Heart left ventricle (tissue), 16 donors: Measurements from ENCODE around the gene DAB1. TPM values are rescaled to one million over a fixed set of nuclear protein-coding genes. Genes with fewer than 3 reads are reported as not detected.

Experiments used
- ATAC-seq, 4 donors: fragments of 200-7000 bp; cut with Tn5 transposase; one replicate each; pipeline ENCODE4 v1.9.1; 2020 to 2022; ENCODE audit warnings: moderate library complexity in 4 of 4, mild to moderate bottlenecking in 3 of 4, moderate number of reproducible peaks in 1 of 4
- DNase-seq, 5 donors: peaks; one replicate each; pipeline ENCODE4 v3.0.0-alpha.2; 2020
- H3K27ac ChIP-seq, 12 donors: fragments of 200-600 bp; sonication (generic) in 4 of 12; one replicate each; pipeline versions ENCODE4 v1.5.0 to v1.8.0; 2016 to 2022; ENCODE audit warnings: mild to moderate bottlenecking in 2 of 12
- H3K27me3 ChIP-seq, 9 donors: fragments of 200-600 bp; sonication (generic) in 2 of 9; one replicate each; pipeline versions ENCODE4 v1.5.1 to v1.8.0; 2016 to 2022; ENCODE audit warnings: mild to moderate bottlenecking in 3 of 9
- H3K36me3 ChIP-seq, 9 donors: fragments of 200-600 bp; sonication (generic) in 2 of 9; one replicate each; pipeline versions ENCODE4 v1.5.0 to v1.8.0; 2018 to 2022; ENCODE audit warnings: mild to moderate bottlenecking in 2 of 9
- H3K4me1 ChIP-seq, 12 donors: fragments of 200-600 bp; sonication (generic) in 4 of 12; one replicate each; pipeline versions ENCODE4 v1.5.0 to v1.8.0; 2016 to 2022; ENCODE audit warnings: mild to moderate bottlenecking in 3 of 12
- H3K4me3 ChIP-seq, 12 donors: fragments of 200-600 bp; sonication (generic) in 4 of 12; one replicate each; pipeline versions ENCODE4 v1.5.0 to v1.8.0; 2017 to 2022; ENCODE audit warnings: mild to moderate bottlenecking in 9 of 12, moderate library complexity in 4 of 12
- H3K9me3 ChIP-seq, 12 donors: fragments of 200-600 bp; sonication (generic) in 4 of 12; one replicate each; pipeline versions ENCODE4 v1.5.0 to v1.8.0; 2016 to 2022; ENCODE audit warnings: mild to moderate bottlenecking in 1 of 12
- POLR2A ChIP-seq, 2 donors: fragments of 450-650 bp; IDR thresholded peaks; one replicate each; pipeline ENCODE4 v1.6.1; 2017; ENCODE audit warnings: antibody characterized with exemption in 2 of 2, mild to moderate bottlenecking in 2 of 2, moderate library complexity in 2 of 2
- WGBS, 4 donors: extraction: QIAGEN DNeasy Blood & Tissue Kit in 2 of 4; methylation state at CpG; one replicate each; pipeline versions ENCODE4 v1.1.5 to v1.1.7; 2013 to 2018; 5-methylcytosine and 5-hydroxymethylcytosine counted together
- intact Hi-C, 10 donors: fragments of 100-400 bp; cut with DNase I; formaldehyde crosslinking; loops; one replicate each; pipeline versions ENCODE4 v1.11.1 to v1.14.2; 2022
- polyA plus RNA-seq, 2 donors: library from polyadenylated mRNA; stranded (reverse); fragments of 200-250 nt; gene quantifications; one replicate each; pipeline ENCODE4 v1.2.3, GENCODE V29; 2013
- total RNA-seq, 9 donors: library from RNA; depleted of rRNA in 2 of 9; stranded (reverse); fragments of >200 nt in 2 of 9; fragmentation: NEBNext Ultra II Directional in 3 of 9; extraction: Animal tissue kit (Norgen Biotek cat#: 25700) in 3 of 9; gene quantifications; one replicate each; pipeline versions ENCODE4 v1.1.0 to v1.2.4, GENCODE V29; 2016 to 2023
- TF ChIP-seq, protein P1 (sequence below), 12 donors: fragments of 200-600 bp; sonication (generic) in 4 of 12; IDR thresholded peaks; one replicate each; pipeline versions ENCODE4 v1.5.0 to v1.8.0; 2018 to 2022; ENCODE audit warnings: antibody characterized with exemption in 12 of 12, mild to moderate bottlenecking in 5 of 12
- donor health status: ischemic (EF 13 %, LVEDD 7.1; RV severe dilation, severe dysfunction).
- donor health status: healthy with polysubstance abuse.
- donor health status: DM: no; HTN: yes; CAD: no.
- donor health status: DM: no; HTN: no; CAD: no.
- donor health status: ischemic (EF 25% LVEDD 6.9; RV normal size, moderate dysfunction).
- donor health status: ischemic (EF 25% LVEDD 5.7; RV mildly dilated, moderate dysfunction).
- donor health status: healthy.
- donor health status: DM: yes; HTN: yes; CAD: no.
- donor health status: ischemic (EF 35%, LVEDD 5.7; RV mildly dilated, moderate dysfunction).
- donor health status: nonischemic (EF 11% LVEDD 7.7; RV severe dilation, severe dysfunction).
- donor health status: DM: yes; HTN: yes; CAD: no.
- donor health status: PGD.
- donor health status: ischemic (EF 29% LVEDD 5.4; RV normal size, mild dysfunction).
- donor health status: nonischemic (EF 23%, LVEDD 6.1; RV moderate dilation, normal function).

DAB1 gene
- total and polyA plus RNA-seq, 11 donors = 0.26 to 28.8 (median 5.2) TPM

DNA sequence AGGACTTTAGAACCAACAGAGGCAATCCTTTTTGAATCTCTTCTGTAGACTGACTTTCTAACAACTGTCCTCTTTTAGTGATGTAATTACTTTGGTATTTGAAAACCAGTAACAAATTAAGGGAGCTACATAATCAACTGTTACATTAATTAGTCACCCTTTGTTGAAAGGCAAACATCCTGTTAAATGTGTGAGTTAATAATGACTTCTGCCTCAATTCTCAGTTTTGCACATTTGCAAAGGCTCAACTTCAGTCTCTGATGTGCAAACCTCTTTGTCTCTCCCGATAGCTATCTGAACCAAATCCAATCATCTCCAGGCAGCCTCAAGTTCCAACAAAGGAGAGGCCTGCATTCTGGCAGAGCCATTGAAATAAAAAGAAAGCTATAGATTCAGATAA is 322.7 kb downstream of the DAB1 start:
- DNase-seq (no peak), ATAC-seq (no peak)
- H3K27me3 ChIP-seq = no peaks in the 10 kb centered on the region
- H3K4me3 ChIP-seq = no peak overlapping the region
- no peak overlapping the region for H3K27ac ChIP-seq
- no peaks in the 10 kb centered on the region for H3K9me3 ChIP-seq
- TF ChIP-seq POLR2A (IDR thresholded peaks at IDR 0.05) = no peak
- TF ChIP-seq, protein P1, sequence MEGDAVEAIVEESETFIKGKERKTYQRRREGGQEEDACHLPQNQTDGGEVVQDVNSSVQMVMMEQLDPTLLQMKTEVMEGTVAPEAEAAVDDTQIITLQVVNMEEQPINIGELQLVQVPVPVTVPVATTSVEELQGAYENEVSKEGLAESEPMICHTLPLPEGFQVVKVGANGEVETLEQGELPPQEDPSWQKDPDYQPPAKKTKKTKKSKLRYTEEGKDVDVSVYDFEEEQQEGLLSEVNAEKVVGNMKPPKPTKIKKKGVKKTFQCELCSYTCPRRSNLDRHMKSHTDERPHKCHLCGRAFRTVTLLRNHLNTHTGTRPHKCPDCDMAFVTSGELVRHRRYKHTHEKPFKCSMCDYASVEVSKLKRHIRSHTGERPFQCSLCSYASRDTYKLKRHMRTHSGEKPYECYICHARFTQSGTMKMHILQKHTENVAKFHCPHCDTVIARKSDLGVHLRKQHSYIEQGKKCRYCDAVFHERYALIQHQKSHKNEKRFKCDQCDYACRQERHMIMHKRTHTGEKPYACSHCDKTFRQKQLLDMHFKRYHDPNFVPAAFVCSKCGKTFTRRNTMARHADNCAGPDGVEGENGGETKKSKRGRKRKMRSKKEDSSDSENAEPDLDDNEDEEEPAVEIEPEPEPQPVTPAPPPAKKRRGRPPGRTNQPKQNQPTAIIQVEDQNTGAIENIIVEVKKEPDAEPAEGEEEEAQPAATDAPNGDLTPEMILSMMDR (IDR thresholded peaks at IDR 0.05) = no peak
- WGBS, 4 donors = 70 to 81% (median 78%) methylated on average over 1 of the region's 1 CpG
- intact Hi-C loops = no loop called here
- H3K36me3 ChIP-seq = no peaks in the 10 kb centered on the region
- H3K4me1 ChIP-seq = peaks cover 0 to 15% (median 1%) of the 10 kb centered on the region in 12 donors

- Histone ChIP-seq H3K9me3 (no peaks in the 10 kb centered on the region), H3K36me3 (no peaks in the 10 kb centered on the region), H3K4me1 (peaks cover 0 to 27% (median 5%) of the 10 kb centered on the region in 12 donors), H3K27me3 (no peaks in the 10 kb centered on the region), H3K4me3 (no peak overlapping the region), H3K27ac (no peak overlapping the region)
- ATAC-seq (no peak), DNase-seq (no peak)
- intact Hi-C loops = no loop called here
- no peak for TF ChIP-seq POLR2A (IDR thresholded peaks at IDR 0.05)
- TF ChIP-seq, protein P1 (IDR thresholded peaks at IDR 0.05) = no peak
- 91 to 98% (median 94%) methylated on average over 2 of the region's 2 CpGs for WGBS, 4 donors
These were observed 329.1 kb downstream of the DAB1 start for GRCh38 chr1:57094749-57095148.

DNA sequence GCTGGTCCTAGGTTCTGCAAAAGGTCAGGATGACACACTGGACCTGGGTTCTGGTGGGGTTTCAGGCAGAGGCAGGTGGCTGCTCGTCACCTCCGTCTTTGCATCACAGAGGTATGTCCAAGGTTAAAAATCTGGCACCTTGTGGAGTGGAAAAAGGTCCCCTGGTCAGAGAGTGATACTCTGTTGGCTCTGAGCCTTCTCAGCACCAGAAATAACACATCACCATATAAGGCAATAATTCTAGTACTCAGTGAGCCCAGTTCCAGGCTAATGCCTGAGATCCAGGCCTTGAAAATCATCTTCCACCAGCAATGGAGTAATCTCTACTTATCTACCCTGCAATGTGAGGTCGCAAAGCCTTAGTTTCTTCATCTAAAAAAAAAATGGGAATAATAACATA is 330.7 kb downstream of the DAB1 start:
- Histone ChIP-seq H3K36me3 (no peaks in the 10 kb centered on the region), H3K4me3 (no peak overlapping the region), H3K9me3 (no peaks in the 10 kb centered on the region), H3K27ac (peak overlapping the region in 4 of 12 donors; percentile 19 to 57 (median 48)), H3K27me3 (no peaks in the 10 kb centered on the region), H3K4me1 (peaks cover 0 to 36% (median 5%) of the 10 kb centered on the region in 12 donors)
- DNase-seq = no peak
- 79 to 87% (median 82%) methylated on average over 3 of the region's 3 CpGs for WGBS, 4 donors
- intact Hi-C loops = no loop called here
- TF ChIP-seq, protein P1 (IDR thresholded peaks at IDR 0.05) = no peak
- TF ChIP-seq POLR2A (IDR thresholded peaks at IDR 0.05) = no peak
- peak in 2 of 4 donors; percentile 15 to 43 for ATAC-seq

- DNase-seq (no peak), ATAC-seq (no peak)
- Histone ChIP-seq H3K9me3 (no peaks in the 10 kb centered on the region), H3K4me3 (no peak overlapping the region), H3K27ac (peak overlapping the region in 2 of 12 donors; percentile 50 to 77), H3K36me3 (no peaks in the 10 kb centered on the region), H3K27me3 (no peaks in the 10 kb centered on the region), H3K4me1 (peaks cover 0 to 38% (median 5%) of the 10 kb centered on the region in 12 donors)
- WGBS, 4 donors = 93 to 100% (median 94%) methylated on average over 1 of the region's 1 CpG
- no peak for TF ChIP-seq POLR2A (IDR thresholded peaks at IDR 0.05)
- TF ChIP-seq, protein P1 (IDR thresholded peaks at IDR 0.05) = no peak
- intact Hi-C loops = no loop called here
These were observed 332.2 kb downstream of the DAB1 start for GRCh38 chr1:57091642-57092041.
